Peyer's patch (tissue), 4 donors: Measurements from ENCODE around the gene SNX10. TPM values are rescaled to one million over a fixed set of nuclear protein-coding genes. Genes with fewer than 3 reads are reported as not detected.

Experiments used
- DNase-seq, 3 donors: peaks; one replicate each; pipeline ENCODE4 v3.0.0-alpha.2; 2017 to 2019
- H3K27ac ChIP-seq, 4 donors: fragments of 200-600 bp; sonication (generic); one replicate each; pipeline ENCODE4 v1.5.1; 2016 to 2019
- H3K27me3 ChIP-seq, 2 donors: fragments of 200-600 bp; sonication (generic); one replicate each; pipeline ENCODE4 v1.5.1; 2019
- H3K36me3 ChIP-seq, 3 donors: fragments of 200-600 bp; sonication (generic); one replicate each; pipeline ENCODE4 v1.5.1; 2016 to 2019
- H3K4me1 ChIP-seq, 4 donors: fragments of 200-600 bp; sonication (generic); one replicate each; pipeline ENCODE4 v1.5.1; 2016 to 2019
- H3K4me3 ChIP-seq, 4 donors: fragments of 200-600 bp; sonication (generic); 1 replicate in 3 of 4; 2 replicates in 1 of 4; pipeline ENCODE4 v1.5.1; 2016 to 2019; ENCODE audit warnings: mild to moderate bottlenecking in 1 of 4
- H3K9me3 ChIP-seq, 4 donors: fragments of 200-600 bp; sonication (generic); one replicate each; pipeline ENCODE4 v1.5.1; 2016 to 2019; ENCODE audit warnings: mild to moderate bottlenecking in 1 of 4
- CTCF ChIP-seq, 6 experiments: fragments of 450-650 bp in 4 of 6; fragments of 200-600 bp in 2 of 6; sonication (generic) in 1 of 6; IDR thresholded peaks; one replicate each; pipeline ENCODE4 v1.5.1; 2017 to 2019; ENCODE audit warnings: antibody characterized with exemption in 6 of 6, mild to moderate bottlenecking in 3 of 6, moderate library complexity in 1 of 6
- POLR2A ChIP-seq, 2 donors: fragments of 450-650 bp; IDR thresholded peaks; one replicate each; pipeline ENCODE4 v1.5.1; 2017; ENCODE audit warnings: antibody characterized with exemption in 2 of 2, mild to moderate bottlenecking in 2 of 2, moderate library complexity in 2 of 2
- total RNA-seq, 4 donors: library from RNA; depleted of rRNA; stranded (reverse); fragments of >200 nt; gene quantifications; one replicate each; pipeline ENCODE4 v1.1.0, GENCODE V29; 2016

SNX10 gene
- total RNA-seq, 4 donors from 2014 or later = 1.8 to 14.9 (median 2.9) TPM

- no peaks in the 10 kb centered on the region for H3K9me3 ChIP-seq
- TF ChIP-seq CTCF (IDR thresholded peaks at IDR 0.05) (peak in 1 of 6 experiments; percentile 9), POLR2A (IDR thresholded peaks at IDR 0.05) (no peak)
- peak; percentile 62 to 83 (median 83) for DNase-seq
- H3K36me3 ChIP-seq = no peaks in the 10 kb centered on the region
- H3K27me3 ChIP-seq = no peaks in the 10 kb centered on the region
- peak overlapping the region; percentile 51 to 72 (median 56) for H3K4me3 ChIP-seq
- peak overlapping the region; percentile 72 to 90 (median 86) for H3K27ac ChIP-seq
- peaks cover 0 to 6% (median 0%) of the 10 kb centered on the region in 4 donors for H3K4me1 ChIP-seq
Observed at GRCh38 chr7:26398756-26399509, 107.3 kb downstream of the SNX10 start.

- H3K27ac ChIP-seq = no peak overlapping the region
- no peak for DNase-seq
Observed at GRCh38 chr7:26399736-26400135, 108.1 kb downstream of the SNX10 start.

GRCh38 chr7:26403640-26404039 is 112.0 kb downstream of the SNX10 start:
- TF ChIP-seq CTCF (IDR thresholded peaks at IDR 0.05) (no peak), POLR2A (IDR thresholded peaks at IDR 0.05) (no peak)
- Histone ChIP-seq H3K4me3 (no peak overlapping the region), H3K27ac (no peak overlapping the region), H3K9me3 (no peaks in the 10 kb centered on the region), H3K4me1 (peaks cover 0 to 6% (median 0%) of the 10 kb centered on the region in 4 donors), H3K27me3 (no peaks in the 10 kb centered on the region), H3K36me3 (no peaks in the 10 kb centered on the region)
- DNase-seq = no peak

More at GRCh38 chr7:26399736-26400135, 108.1 kb downstream of the SNX10 start:
- no peak for TF ChIP-seq CTCF (IDR thresholded peaks at IDR 0.05)
- no peak for TF ChIP-seq POLR2A (IDR thresholded peaks at IDR 0.05)
- H3K4me3 ChIP-seq = no peak overlapping the region
- no peaks in the 10 kb centered on the region for H3K36me3 ChIP-seq
- no peaks in the 10 kb centered on the region for H3K27me3 ChIP-seq
- H3K4me1 ChIP-seq = peaks cover 0 to 6% (median 0%) of the 10 kb centered on the region in 4 donors
- no peaks in the 10 kb centered on the region for H3K9me3 ChIP-seq

- no peaks in the 10 kb centered on the region for H3K9me3 ChIP-seq
- TF ChIP-seq CTCF (IDR thresholded peaks at IDR 0.05) = no peak
- no peak for TF ChIP-seq POLR2A (IDR thresholded peaks at IDR 0.05)
- DNase-seq = no peak
- H3K27me3 ChIP-seq = no peaks in the 10 kb centered on the region
- H3K4me3 ChIP-seq = no peak overlapping the region
- H3K4me1 ChIP-seq = peaks cover 0 to 3% (median 0%) of the 10 kb centered on the region in 4 donors
- H3K27ac ChIP-seq = no peak overlapping the region
- H3K36me3 ChIP-seq = no peaks in the 10 kb centered on the region
Observed at GRCh38 chr7:26404189-26404996, 112.7 kb downstream of the SNX10 start.

GRCh38 chr7:26406433-26406832 is 114.8 kb downstream of the SNX10 start:
- Histone ChIP-seq H3K27me3 (no peaks in the 10 kb centered on the region), H3K27ac (no peak overlapping the region), H3K4me3 (no peak overlapping the region), H3K9me3 (no peaks in the 10 kb centered on the region), H3K36me3 (no peaks in the 10 kb centered on the region), H3K4me1 (no peaks in the 10 kb centered on the region)
- TF ChIP-seq POLR2A (IDR thresholded peaks at IDR 0.05) (no peak), CTCF (IDR thresholded peaks at IDR 0.05) (no peak)
- no peak for DNase-seq
